SK-N-SH treated with all-trans-retinoic acid at 6 μM for 48 hours (cell line): ENCODE measurements around the gene ABCB11.

Source experiments
- ZC3H10 ChIP-seq: fragments of 250-450 bp; sonication (Bioruptor Pico); IDR thresholded peaks from 2 replicates; pipeline ENCODE4 v1.5.1; 2021; ENCODE audit warnings: mild to moderate bottlenecking, moderate library complexity
- ZNF565 ChIP-seq: fragments of 450-650 bp; formaldehyde crosslinking; conservative IDR thresholded peaks from 2 replicates; pipeline ENCODE4 v1.5.0; 2020; ENCODE audit warnings: low read depth, mild to moderate bottlenecking, moderate library complexity
- TF ChIP-seq, protein P1 (sequence below): fragments of 250-450 bp; sonication (Bioruptor Pico); IDR thresholded peaks from 2 replicates; pipeline ENCODE4 v1.8.0; 2020; ENCODE audit warnings: mild to moderate bottlenecking, moderate library complexity, borderline replicate concordance
- TF ChIP-seq, protein P2 (sequence below): fragments of 250-450 bp; sonication (Bioruptor Pico); IDR thresholded peaks from 2 replicates; pipeline ENCODE4 v1.5.1; 2021; ENCODE audit warnings: mild to moderate bottlenecking, moderate library complexity

DNA sequence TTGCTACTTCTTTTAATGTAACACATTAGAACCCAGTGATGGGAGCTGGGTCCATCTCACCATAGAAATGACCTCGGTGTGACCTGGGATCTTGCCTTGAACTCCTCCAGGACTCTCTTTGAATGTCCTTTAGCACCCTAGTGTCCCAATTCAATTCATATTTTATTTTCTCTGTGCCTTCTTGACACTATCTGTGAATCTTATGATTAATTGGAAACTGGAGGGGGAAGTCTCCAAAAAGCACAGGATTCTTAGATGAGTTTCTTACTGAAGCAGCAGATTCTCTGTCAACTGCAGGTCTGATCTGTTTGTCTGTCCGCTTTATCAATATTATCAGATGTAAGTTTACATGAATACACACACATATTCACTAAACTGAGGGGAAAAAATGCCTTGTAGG is 38.7 kb upstream of the ABCB11 start:
- no peak for TF ChIP-seq ZC3H10 (CRISPR knock-in tag)
- TF ChIP-seq, protein P1, sequence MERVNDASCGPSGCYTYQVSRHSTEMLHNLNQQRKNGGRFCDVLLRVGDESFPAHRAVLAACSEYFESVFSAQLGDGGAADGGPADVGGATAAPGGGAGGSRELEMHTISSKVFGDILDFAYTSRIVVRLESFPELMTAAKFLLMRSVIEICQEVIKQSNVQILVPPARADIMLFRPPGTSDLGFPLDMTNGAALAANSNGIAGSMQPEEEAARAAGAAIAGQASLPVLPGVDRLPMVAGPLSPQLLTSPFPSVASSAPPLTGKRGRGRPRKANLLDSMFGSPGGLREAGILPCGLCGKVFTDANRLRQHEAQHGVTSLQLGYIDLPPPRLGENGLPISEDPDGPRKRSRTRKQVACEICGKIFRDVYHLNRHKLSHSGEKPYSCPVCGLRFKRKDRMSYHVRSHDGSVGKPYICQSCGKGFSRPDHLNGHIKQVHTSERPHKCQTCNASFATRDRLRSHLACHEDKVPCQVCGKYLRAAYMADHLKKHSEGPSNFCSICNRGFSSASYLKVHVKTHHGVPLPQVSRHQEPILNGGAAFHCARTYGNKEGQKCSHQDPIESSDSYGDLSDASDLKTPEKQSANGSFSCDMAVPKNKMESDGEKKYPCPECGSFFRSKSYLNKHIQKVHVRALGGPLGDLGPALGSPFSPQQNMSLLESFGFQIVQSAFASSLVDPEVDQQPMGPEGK (CRISPR knock-in tag): no peak
- TF ChIP-seq ZNF565 (CRISPR knock-in tag): no peak
- TF ChIP-seq, protein P2, sequence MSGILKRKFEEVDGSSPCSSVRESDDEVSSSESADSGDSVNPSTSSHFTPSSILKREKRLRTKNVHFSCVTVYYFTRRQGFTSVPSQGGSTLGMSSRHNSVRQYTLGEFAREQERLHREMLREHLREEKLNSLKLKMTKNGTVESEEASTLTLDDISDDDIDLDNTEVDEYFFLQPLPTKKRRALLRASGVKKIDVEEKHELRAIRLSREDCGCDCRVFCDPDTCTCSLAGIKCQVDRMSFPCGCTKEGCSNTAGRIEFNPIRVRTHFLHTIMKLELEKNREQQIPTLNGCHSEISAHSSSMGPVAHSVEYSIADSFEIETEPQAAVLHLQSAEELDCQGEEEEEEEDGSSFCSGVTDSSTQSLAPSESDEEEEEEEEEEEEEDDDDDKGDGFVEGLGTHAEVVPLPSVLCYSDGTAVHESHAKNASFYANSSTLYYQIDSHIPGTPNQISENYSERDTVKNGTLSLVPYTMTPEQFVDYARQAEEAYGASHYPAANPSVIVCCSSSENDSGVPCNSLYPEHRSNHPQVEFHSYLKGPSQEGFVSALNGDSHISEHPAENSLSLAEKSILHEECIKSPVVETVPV (CRISPR knock-in tag): no peak
